Measurements from ENCODE around the gene CYTH1. TPM values are rescaled to one million over a fixed set of nuclear protein-coding genes. Genes with fewer than 3 reads are reported as not detected.

CYTH1 gene
- total RNA-seq, 4 donors from 2014 or later, result 103 to 156 (median 142) TPM

DNA sequence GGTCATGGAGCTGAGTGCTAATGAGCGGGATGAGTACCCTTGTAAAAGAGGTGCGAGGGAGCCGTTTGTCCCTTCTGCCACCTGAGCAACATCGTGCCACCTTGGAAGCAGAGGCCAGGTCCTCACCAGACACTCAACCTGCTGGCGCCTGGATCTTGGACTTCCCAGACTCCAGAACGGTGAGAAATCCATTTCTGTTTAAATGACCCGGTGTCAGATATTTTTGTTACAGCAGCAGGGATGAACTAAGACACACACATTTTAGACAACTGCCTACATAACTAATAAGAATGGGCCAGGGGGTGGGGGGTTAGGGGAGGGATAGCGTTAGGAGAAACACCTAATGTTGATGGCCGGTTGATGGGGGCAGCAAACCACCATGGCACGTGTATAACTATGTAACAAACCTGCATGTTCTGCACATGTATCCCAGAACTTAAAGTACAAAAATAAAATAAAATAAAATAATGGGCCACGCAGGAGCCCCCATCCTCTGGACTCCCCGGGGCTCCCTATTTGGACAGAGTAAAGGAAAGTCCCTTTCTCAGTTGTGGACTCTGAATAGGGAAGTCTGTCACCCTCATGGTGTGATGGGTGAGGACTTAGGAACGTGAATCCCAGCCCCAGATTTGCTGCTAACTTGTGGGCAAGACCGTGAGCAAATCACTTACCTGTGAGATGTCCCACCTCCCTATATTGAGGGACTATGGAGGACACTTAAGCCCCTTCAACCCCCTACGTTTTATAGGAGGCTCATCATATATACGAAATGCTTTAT lies 144.2 kb downstream of the CYTH1 start:
- H3K9me3 ChIP-seq, result no peaks in the 10 kb centered on the region
- no peak overlapping the region for H3K4me3 ChIP-seq
- no peak for DNase-seq
- H3K4me1 ChIP-seq, result no peaks in the 10 kb centered on the region
- intact Hi-C loops (cut with DNase I; ENCODE audit: low total_unique reads) (no loop called here), in situ Hi-C loops (cut with MboI; ENCODE audit: low pct_ligation_motif_present in 1 of 4, low pct_unique_long_range_greater_than_20kb in 1 of 4, low sequenced_read_pairs in 3 of 4) (no loop called here)
- no peaks in the 10 kb centered on the region for H3K36me3 ChIP-seq
- 76 to 85% methylated on average over 7 to 16 of the region's 16 CpGs for WGBS, 2 donors (ENCODE audit: low coverage in 1 of 2)
- no peaks in the 10 kb centered on the region for H3K27me3 ChIP-seq
- no peak overlapping the region for H3K27ac ChIP-seq
- TF ChIP-seq POLR2AphosphoS5 (IDR thresholded peaks at IDR 0.05) (no peak), POLR2A (IDR thresholded peaks at IDR 0.05) (no peak), EP300 (IDR thresholded peaks at IDR 0.05; ENCODE audit: low read depth) (no peak)
- TF ChIP-seq, protein P1, sequence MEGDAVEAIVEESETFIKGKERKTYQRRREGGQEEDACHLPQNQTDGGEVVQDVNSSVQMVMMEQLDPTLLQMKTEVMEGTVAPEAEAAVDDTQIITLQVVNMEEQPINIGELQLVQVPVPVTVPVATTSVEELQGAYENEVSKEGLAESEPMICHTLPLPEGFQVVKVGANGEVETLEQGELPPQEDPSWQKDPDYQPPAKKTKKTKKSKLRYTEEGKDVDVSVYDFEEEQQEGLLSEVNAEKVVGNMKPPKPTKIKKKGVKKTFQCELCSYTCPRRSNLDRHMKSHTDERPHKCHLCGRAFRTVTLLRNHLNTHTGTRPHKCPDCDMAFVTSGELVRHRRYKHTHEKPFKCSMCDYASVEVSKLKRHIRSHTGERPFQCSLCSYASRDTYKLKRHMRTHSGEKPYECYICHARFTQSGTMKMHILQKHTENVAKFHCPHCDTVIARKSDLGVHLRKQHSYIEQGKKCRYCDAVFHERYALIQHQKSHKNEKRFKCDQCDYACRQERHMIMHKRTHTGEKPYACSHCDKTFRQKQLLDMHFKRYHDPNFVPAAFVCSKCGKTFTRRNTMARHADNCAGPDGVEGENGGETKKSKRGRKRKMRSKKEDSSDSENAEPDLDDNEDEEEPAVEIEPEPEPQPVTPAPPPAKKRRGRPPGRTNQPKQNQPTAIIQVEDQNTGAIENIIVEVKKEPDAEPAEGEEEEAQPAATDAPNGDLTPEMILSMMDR (IDR thresholded peaks at IDR 0.05), result no peak

DNA sequence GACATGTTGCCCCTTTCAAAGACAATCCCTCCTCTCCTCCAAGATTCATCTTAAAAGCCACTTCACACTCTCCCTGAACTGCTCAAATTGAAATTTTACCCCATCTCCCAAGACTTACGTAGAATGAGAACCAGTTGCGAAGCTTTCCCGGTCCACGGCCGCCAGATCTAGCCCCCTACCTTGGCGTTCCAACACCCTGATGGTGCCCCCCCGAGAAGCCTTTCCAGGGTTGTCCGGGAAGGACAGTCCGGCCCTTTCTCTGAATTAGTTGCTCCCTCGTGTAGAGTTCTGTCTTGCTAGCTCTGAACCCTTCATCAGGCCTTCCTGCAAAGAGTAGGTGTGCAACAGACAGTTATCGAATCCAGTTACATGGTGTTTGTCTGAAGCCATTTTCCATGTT lies 144.9 kb downstream of the CYTH1 start:
- no peak for TF ChIP-seq POLR2A (IDR thresholded peaks at IDR 0.05)
- no peak for TF ChIP-seq POLR2AphosphoS5 (IDR thresholded peaks at IDR 0.05)
- TF ChIP-seq, protein P1 (IDR thresholded peaks at IDR 0.05), result no peak
- TF ChIP-seq EP300 (IDR thresholded peaks at IDR 0.05; ENCODE audit: low read depth), result no peak
- H3K36me3 ChIP-seq, result no peaks in the 10 kb centered on the region
- no peak for DNase-seq
- intact Hi-C loops (cut with DNase I; ENCODE audit: low total_unique reads) (no loop called here), in situ Hi-C loops (cut with MboI; ENCODE audit: low pct_ligation_motif_present in 1 of 4, low pct_unique_long_range_greater_than_20kb in 1 of 4, low sequenced_read_pairs in 3 of 4) (no loop called here)
- H3K9me3 ChIP-seq, result no peaks in the 10 kb centered on the region
- 91% methylated on average over 11 of the region's 11 CpGs; no CpG with 5 or more reads in 1 of the 2 donors for WGBS, 2 donors (ENCODE audit: low coverage in 1 of 2)
- no peaks in the 10 kb centered on the region for H3K4me1 ChIP-seq
- H3K27ac ChIP-seq, result no peak overlapping the region
- no peak overlapping the region for H3K4me3 ChIP-seq
- H3K27me3 ChIP-seq, result no peaks in the 10 kb centered on the region

DNA sequence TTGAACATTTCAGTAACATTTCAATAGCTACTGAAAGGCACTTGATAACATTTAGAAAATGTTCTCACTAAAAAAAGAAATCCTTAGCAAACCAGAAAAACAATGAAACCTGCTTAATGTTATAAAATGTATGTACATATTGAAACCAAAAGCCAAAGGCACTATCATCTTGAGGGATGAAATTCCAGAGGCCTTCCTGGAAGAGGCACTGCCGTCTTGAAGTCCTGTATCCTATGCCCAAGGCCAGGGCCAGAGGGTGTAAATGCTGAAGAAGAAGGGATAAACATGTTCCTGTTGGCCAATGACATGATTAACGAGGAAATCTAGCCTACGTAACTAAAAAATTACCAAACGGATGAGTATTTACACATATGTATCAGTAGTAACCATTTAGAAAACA lies 147.9 kb downstream of the CYTH1 start:
- no peak overlapping the region for H3K4me3 ChIP-seq
- H3K36me3 ChIP-seq, result no peaks in the 10 kb centered on the region
- intact Hi-C loops (cut with DNase I; ENCODE audit: low total_unique reads), result no loop called here
- H3K9me3 ChIP-seq, result no peaks in the 10 kb centered on the region
- no peaks in the 10 kb centered on the region for H3K27me3 ChIP-seq
- no peaks in the 10 kb centered on the region for H3K4me1 ChIP-seq
- no peak overlapping the region for H3K27ac ChIP-seq
- in situ Hi-C loops (cut with MboI; ENCODE audit: low pct_ligation_motif_present in 1 of 4, low pct_unique_long_range_greater_than_20kb in 1 of 4, low sequenced_read_pairs in 3 of 4), result no loop called here
- DNase-seq, result no peak
- no peak for TF ChIP-seq EP300 (IDR thresholded peaks at IDR 0.05; ENCODE audit: low read depth)
- TF ChIP-seq, protein P1 (IDR thresholded peaks at IDR 0.05), result no peak
- no peak for TF ChIP-seq POLR2AphosphoS5 (IDR thresholded peaks at IDR 0.05)
- no peak for TF ChIP-seq POLR2A (IDR thresholded peaks at IDR 0.05)
- 85 to 87% methylated on average over 4 of the region's 4 CpGs for WGBS, 2 donors (ENCODE audit: low coverage in 1 of 2)

DNA sequence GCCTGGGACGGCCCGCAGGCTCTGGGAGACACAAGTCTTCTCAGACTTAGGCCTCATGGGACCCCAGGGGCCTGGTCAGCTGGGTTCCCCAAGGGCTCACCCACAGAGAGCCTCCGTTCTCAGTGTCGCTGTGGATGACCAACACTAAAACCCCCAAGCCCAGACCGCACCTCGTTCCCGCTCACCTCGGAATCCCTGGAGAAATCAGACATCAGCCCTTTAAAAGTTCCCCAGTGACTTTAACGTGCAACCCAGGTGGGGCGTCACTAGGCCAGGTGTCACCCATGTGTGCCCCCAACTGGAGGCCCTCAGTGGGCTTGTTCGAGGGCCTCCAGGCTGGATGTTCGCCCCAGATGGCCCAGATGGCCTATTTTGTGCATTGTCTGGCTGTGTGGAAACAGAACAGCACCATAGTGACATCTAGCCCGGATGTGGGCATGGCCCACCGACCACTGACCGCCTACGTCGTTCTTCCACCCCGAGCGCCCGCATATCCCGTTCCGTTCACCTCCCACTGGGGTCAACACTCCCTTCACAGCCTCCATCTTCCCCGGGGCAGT lies 152.6 kb downstream of the CYTH1 start:
- 92% methylated on average over 23 of the region's 23 CpGs; no CpG with 5 or more reads in 1 of the 2 donors for WGBS, 2 donors (ENCODE audit: low coverage in 1 of 2)
- no peak overlapping the region for H3K4me3 ChIP-seq
- peaks cover 4% of the 10 kb centered on the region for H3K27me3 ChIP-seq
- H3K4me1 ChIP-seq, result no peaks in the 10 kb centered on the region
- H3K36me3 ChIP-seq, result no peaks in the 10 kb centered on the region
- H3K27ac ChIP-seq, result no peak overlapping the region
- DNase-seq, result no peak
- intact Hi-C loops (cut with DNase I; ENCODE audit: low total_unique reads) (no loop called here), in situ Hi-C loops (cut with MboI; ENCODE audit: low pct_ligation_motif_present in 1 of 4, low pct_unique_long_range_greater_than_20kb in 1 of 4, low sequenced_read_pairs in 3 of 4) (no loop called here)
- TF ChIP-seq, protein P1 (IDR thresholded peaks at IDR 0.05), result no peak
- TF ChIP-seq POLR2A (IDR thresholded peaks at IDR 0.05) (no peak), EP300 (IDR thresholded peaks at IDR 0.05; ENCODE audit: low read depth) (no peak), POLR2AphosphoS5 (IDR thresholded peaks at IDR 0.05) (no peak)
- no peaks in the 10 kb centered on the region for H3K9me3 ChIP-seq
